Right lobe of liver (tissue), 4 donors: ENCODE data around the gene NEGR1.

Experiments
- CTCF ChIP-seq, 4 donors: fragments of 200-600 bp in 3 of 4; fragments of 450-650 bp in 1 of 4; IDR thresholded peaks; one replicate each; pipeline versions ENCODE4 v1.5.1 to v1.8.0; 2016 to 2022; ENCODE audit warnings: antibody characterized with exemption in 4 of 4, mild to moderate bottlenecking in 2 of 4
- POLR2A ChIP-seq: fragments of 450-650 bp; IDR thresholded peaks from one replicate; pipeline ENCODE4 v1.6.1; 2017; ENCODE audit warnings: antibody characterized with exemption, mild to moderate bottlenecking
- donor health status: DM: no; HTN: no; CAD: no.
- donor health status: DM: no; HTN: no; CAD: no.
- donor health status: DM: no; HTN: yes; CAD: no.

GRCh38 chr1:71377886-71378285, 904.5 kb downstream of the NEGR1 start:
- TF ChIP-seq CTCF (IDR thresholded peaks at IDR 0.05) (no peak), POLR2A (no peak)
